Caki2 (cell line): ENCODE data around the gene PWWP2B. TPM values are rescaled to one million over a fixed set of nuclear protein-coding genes. Genes with fewer than 3 reads are reported as not detected.

Experiments used
- DNase-seq: peaks from one replicate; pipeline ENCODE4 v3.0.0-alpha.2; 2015; ENCODE audit warnings: low read depth
- in situ Hi-C: cut with HindIII; loops from 2 replicates; pipeline ENCODE4 v1.10.0; 2016; ENCODE audit warnings: low sequenced_read_pairs, low pct_unique_long_range_greater_than_20kb, mixed read lengths
- total RNA-seq: library from RNA; depleted of rRNA; stranded (reverse); fragments of >200 nt; shearing (Covaris generic); gene quantifications from 2 replicates; pipeline ENCODE4 v1.2.3, GENCODE V29; 2014; ENCODE audit warnings: low replicate concordance

PWWP2B gene
- total RNA-seq, 1 experiment from 2014 or later: 14.8 TPM

- in situ Hi-C loops: no loop called here
- DNase-seq: no peak
These were observed 25.1 kb downstream of the PWWP2B start for GRCh38 chr10:132421847-132422751.

GRCh38 chr10:132422903-132423825 is 26.2 kb downstream of the PWWP2B start:
- DNase-seq: no peak
- in situ Hi-C loops: no loop called here

- no peak for DNase-seq
- in situ Hi-C loops: no loop called here
These were observed 27.2 kb downstream of the PWWP2B start for GRCh38 chr10:132423966-132424861.

- no peak for DNase-seq
- in situ Hi-C loops: no loop called here
These were observed 28.2 kb downstream of the PWWP2B start for GRCh38 chr10:132425029-132425756.

GRCh38 chr10:132425757-132426155 is 28.8 kb downstream of the PWWP2B start:
- in situ Hi-C loops: no loop called here
- DNase-seq: no peak

- no peak for DNase-seq
- in situ Hi-C loops: no loop called here
These were observed 30.2 kb downstream of the PWWP2B start for GRCh38 chr10:132427006-132427771.

GRCh38 chr10:132427939-132428367 is 31.0 kb downstream of the PWWP2B start:
- DNase-seq: no peak

GRCh38 chr10:132428486-132428995 is 31.5 kb downstream of the PWWP2B start:
- in situ Hi-C loops: no loop called here
- DNase-seq: no peak

More at GRCh38 chr10:132427939-132428367, 31.0 kb downstream of the PWWP2B start:
- in situ Hi-C loops: no loop called here

GRCh38 chr10:132429281-132430230 is 32.6 kb downstream of the PWWP2B start:
- DNase-seq: no peak
- in situ Hi-C loops: no loop called here

GRCh38 chr10:132430231-132430743 is 33.3 kb downstream of the PWWP2B start:
- in situ Hi-C loops: no loop called here

GRCh38 chr10:132430861-132431271 is 33.9 kb downstream of the PWWP2B start:
- no peak for DNase-seq
- in situ Hi-C loops: no loop called here

More at GRCh38 chr10:132430231-132430743, 33.3 kb downstream of the PWWP2B start:
- DNase-seq: no peak

- no peak for DNase-seq
- in situ Hi-C loops: no loop called here
These were observed 34.7 kb downstream of the PWWP2B start for GRCh38 chr10:132431537-132432175.

- no peak for DNase-seq
- in situ Hi-C loops: no loop called here
These were observed 35.2 kb downstream of the PWWP2B start for GRCh38 chr10:132432176-132432540.

- DNase-seq: no peak
- in situ Hi-C loops: no loop called here
These were observed 36.8 kb downstream of the PWWP2B start for GRCh38 chr10:132433671-132434340.
